GM23248 (cell line): ENCODE data around the gene SPTBN5.

Source experiments
- EZH2 ChIP-seq: fragments of 200-600 bp; sonication (generic); IDR thresholded peaks from 2 replicates; pipeline ENCODE4 v1.6.1; 2018; ENCODE audit warnings: antibody characterized with exemption, mild to moderate bottlenecking; ENCODE audit not compliant: insufficient read depth, poor library complexity, severe bottlenecking
- EZH2phosphoT487 ChIP-seq: fragments of 200-600 bp; sonication (generic); IDR thresholded peaks from 2 replicates; pipeline ENCODE4 v1.6.1; 2018; ENCODE audit warnings: antibody characterized with exemption, moderate library complexity, mild to moderate bottlenecking, low read depth; ENCODE audit not compliant: insufficient read depth

GRCh38 chr15:41836073-41836472 is 57.8 kb downstream of the SPTBN5 start:
- TF ChIP-seq EZH2 (no peak), EZH2phosphoT487 (no peak)
